NCI-H128 (cell line): ENCODE data around the gene CLDN16.

ENCODE experiments used
- DNase-seq: peaks from one replicate; lab custom pipeline; 2025; ENCODE audit not compliant: unreplicated experiment; lab: John Stamatoyannopoulos, UW

Gene CLDN16

DNA sequence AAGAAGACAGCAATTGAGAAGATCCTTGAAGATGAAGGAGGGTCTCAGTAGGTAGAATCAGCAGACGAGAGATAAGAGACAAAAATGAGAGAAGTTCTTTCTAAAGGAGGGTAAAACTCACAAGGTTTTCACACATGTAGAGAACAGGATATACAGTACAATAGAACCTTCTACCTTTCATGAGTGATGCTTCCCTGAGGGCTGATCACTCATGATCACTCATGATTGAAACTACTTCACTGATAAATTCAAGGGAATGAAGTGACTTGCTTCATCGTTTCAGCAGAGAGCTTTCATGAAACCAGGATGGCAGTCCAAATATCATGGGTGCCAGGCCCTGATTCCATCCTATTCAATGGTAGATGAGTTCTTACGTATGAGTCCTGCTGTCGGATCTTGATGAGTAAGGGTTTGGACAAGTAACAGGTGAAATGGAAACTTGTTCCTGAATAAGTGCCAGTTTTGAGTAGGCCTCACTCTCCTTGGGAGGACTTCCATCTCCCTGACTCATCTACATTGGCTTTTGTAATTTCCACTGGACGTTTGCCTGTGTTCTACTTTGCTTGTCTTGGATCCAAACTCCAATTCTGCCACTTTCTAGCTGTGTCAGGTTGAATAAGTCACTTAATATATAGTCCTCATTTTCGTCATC is 9.6 kb upstream of the CLDN16 start:
- DNase-seq, result no peak

DNA sequence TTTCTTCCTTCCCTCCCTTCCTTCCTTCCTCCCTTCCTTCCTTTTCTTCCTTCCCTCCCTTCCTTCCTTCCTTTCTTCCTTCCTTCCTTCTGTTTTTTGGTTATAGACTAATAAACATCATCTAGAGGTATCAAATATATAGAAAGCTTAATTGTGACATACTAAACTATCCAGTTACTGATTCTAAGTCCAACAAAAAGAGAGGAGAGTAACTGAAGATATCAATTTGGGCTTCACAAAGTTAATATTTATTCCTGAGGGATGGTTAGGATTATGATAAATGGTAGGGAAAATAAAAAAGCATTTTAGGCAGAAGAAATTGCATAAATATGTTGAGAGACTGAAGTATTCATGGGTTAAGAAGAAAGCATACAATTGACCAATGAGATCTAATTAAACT is 7.8 kb upstream of the CLDN16 start:
- DNase-seq, result no peak

DNA sequence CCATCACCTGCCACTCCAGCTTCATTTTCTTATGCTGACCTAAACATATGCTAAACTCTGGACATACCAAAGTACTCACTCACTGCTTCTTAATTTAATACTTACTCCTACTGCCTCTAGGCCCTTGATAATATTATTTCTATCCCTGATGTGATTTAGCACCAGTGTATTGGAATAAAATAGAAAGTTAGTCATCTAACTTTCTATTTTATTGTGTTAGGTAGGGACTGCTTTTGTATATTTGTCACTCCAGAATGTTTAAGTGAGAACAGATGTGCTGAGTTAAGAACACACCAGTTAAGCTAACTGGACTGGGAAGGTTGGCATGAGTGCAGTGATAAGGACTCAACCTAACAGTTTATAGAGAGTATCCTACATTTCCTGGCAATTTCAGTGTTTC is 6.5 kb upstream of the CLDN16 start:
- DNase-seq, result no peak

DNA sequence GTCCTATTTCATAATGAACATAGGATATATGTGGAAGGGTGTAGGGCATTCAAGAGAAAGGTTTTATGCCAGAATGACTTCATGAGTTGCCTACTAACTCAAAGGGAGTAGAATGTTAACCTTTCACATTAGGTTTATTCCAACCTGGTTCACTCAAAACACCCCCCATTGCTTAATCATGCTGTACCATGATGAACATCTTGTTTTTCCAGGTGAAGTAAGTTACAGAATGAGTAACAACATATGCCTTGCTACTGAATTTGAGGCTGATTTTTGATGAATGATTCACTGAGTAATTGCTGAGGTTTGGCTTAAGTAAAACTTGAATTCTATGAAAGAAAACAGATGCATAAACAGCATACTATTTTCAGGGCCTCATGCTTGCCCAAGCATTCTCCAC is 5.9 kb upstream of the CLDN16 start:
- no peak for DNase-seq

DNA sequence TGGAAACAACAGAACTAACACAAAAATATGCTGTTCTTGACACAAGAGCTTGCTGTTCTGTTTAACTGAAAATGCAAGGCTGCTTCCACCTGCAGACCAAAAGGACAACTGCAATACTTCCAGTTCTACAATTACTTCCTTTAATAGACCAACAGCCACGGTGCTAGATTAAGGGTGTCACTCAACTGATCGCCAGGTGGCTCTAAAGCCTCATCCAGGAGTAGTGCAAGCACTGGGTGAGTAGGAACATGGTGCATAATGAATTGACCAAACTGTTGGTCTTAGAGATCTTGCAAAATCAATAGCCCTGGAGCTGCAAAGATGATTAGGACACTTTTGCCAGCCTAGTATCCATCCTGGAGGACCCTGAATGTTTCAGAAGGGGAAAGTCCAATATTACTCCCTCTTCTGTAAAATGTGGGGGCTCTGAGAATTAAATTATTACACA is 3.6 kb upstream of the CLDN16 start:
- DNase-seq, result no peak

DNA sequence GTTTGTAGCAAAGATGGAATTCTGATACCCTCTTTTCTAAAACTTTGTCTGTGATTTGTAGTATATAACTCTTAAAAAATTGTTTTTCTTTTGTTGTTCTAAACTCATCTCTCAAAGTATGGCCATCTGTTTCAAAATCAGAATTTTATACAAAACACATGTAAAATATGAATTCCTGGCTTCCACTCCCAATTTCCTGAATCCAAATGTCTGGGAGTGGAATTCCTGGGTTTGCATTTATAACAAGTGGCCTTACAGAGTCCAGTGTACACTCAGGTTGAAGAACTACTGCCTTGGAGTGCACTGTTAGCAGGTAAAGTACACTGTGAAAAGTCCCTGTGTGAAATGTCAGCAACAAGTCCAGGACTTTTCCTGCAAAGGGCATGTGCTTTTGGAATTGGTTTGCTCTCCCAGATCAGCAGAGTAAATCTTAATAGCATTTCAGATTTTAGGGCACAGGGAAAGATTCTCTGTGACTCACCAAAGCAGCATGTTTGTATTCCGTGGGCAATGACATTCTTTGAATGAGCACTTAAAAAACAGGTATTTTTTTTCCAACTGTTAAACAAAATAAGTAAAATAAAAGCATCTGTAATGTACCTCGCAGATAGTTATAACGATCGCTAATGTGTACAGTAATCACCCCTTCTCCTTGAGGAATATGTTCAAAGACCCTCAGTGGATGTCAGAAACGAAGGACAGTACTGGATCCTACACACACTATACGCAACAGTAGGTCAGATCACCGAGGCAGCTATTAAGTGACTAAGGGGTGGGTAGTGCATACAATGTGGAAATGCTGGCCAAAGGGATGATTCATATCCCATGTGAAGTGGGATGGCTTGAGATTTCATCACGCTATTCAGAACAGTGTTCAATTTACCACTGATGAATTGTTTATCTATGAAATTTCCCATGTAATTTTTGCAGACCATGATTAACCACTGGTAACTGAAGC is 2.0 kb upstream of the CLDN16 start:
- no peak for DNase-seq

DNA sequence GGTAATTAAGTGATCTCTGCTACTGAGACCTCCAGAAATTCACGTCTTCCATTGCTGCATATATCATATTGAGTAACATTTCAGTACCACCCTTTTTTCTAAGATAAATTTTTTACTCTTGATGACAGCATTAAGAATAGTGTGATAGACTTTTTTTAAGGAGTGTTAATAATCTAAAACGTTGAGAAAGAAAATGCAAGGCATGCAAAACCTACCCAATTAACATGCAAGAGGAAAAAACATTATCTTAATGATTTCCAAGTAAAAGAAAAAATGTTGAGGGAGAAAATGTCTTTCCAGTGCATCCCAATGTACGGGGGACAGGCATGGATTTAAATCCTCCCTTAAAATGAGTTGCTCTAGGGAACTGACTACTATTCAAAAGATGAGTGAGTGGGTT is 740 bp downstream of the CLDN16 start:
- no peak for DNase-seq

DNA sequence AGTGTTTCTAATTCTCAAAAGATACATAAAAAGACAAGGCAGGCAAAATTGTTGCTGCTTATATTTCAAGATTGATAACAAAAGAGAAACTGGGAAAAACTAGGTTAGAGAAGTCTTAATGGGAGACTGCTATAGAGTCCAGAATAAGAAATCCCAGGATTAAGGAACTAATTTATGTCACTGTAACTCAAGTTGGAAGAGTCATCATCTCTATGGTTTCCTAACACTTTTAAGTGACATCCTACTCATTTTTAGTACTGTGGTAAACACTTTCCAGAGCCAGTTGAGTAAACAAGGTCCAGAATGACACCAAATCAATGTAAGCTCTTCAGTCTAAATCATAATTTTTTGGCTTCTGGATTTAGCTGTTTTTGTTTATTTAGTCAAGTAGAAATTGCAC is 8.0 kb downstream of the CLDN16 start:
- DNase-seq, result no peak

DNA sequence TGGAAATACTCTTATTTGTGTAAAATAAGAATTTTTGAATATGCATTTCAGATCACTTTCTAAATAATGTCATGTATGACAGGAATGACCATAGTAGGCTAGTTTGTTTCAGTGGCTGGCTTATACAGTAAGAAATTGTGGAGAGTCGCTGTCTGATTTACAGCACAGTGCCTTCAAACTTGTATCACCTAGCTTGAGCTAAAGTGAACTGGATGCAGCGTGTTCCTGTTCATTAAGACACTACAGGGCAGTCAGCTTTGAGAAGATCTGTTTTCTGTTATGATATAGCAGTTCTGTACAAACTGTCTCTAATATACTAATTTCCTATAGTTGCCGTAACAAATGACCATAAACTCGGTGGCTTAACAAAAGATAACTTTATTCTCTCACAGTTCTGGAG is 9.9 kb downstream of the CLDN16 start:
- DNase-seq, result no peak

DNA sequence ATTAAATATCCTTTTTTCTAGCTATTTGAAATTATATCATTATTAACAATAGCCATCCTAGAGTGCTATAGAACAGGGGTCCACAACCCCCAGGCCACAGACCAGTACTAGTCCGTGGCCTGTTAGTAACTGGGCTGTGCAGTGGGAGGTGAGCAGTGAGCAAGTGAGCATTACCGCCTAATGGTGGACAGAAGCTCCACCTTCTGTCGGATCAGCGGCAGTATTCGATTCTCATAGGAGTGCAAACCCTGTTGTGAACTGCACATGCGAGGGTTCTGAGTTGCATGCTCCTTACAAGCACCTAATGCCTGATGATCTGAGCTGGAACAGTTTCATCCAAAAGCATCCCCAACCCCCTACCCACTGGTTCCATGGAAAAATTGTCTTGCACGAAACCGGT is 11.7 kb downstream of the CLDN16 start:
- DNase-seq, result no peak

DNA sequence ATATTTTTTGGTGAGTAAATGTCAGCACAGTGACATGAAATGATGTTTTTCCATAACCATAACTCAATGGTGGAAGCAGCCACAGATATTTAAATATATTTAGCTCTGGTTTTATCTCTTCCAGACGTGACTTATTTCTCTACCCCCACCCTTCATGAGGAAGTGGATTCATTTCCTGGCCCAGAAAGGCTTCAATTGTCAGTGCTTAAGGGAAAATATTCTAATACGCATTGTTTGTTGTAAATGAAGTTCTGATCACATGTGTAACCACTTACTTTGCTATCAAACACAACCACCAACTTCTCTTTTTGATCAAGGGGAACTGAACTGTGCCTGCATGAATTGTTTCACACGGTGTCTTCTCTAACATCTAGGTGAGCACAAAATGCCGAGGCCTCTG is 14.0 kb downstream of the CLDN16 start:
- no peak for DNase-seq

DNA sequence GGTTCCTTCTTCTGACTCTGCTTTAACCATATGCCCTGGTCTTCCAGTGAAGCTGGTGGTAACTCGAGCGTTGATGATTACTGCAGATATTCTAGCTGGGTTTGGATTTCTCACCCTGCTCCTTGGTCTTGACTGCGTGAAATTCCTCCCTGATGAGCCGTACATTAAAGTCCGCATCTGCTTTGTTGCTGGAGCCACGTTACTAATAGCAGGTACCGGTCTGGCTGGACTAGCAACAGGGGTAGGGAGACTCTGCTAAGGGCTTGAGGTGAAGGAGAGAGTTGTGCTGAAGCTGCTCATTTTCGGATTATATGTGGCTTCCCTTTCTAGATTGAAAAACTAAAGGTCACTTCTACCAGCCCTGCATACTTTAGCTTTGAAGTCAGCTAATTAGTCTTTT is 16.8 kb downstream of the CLDN16 start:
- no peak for DNase-seq

DNA sequence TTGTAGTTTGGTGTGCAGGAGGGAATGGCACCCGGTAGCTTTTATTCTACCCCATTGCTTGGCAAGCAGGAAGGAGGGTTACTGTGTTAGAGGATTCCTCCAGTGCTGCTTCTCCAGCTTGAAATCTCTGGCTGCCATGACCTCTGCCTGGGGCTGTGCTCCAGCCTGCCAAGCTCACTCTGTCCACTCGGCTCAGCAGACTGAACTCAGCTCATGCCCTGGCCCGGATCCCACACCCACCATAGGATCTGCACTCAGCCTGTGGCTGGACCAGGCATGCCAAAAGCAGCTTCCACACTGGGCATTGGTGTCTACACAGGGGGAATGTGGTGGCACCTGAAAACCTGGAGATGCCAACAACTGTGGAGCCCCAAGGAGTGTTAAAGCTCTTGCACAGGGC is 26.3 kb downstream of the CLDN16 start:
- DNase-seq, result no peak

DNA sequence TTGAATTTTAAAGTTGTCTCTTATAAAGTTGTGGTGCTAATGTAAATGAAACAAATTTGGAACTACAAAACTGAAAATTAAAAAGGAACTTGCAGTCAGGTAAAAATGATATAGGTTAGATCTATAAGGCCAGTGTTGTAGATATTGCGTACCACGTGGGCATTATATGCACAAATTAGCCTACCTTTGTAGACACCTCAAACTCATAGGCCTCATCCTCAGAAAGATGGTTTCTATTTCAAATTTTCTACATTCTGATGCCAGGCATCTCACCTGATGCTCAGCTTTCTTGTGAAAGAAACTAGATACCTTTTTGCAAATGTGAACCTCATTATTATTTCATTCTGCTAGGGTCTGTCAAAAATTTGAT is 36.1 kb downstream of the CLDN16 start:
- no peak for DNase-seq

DNA sequence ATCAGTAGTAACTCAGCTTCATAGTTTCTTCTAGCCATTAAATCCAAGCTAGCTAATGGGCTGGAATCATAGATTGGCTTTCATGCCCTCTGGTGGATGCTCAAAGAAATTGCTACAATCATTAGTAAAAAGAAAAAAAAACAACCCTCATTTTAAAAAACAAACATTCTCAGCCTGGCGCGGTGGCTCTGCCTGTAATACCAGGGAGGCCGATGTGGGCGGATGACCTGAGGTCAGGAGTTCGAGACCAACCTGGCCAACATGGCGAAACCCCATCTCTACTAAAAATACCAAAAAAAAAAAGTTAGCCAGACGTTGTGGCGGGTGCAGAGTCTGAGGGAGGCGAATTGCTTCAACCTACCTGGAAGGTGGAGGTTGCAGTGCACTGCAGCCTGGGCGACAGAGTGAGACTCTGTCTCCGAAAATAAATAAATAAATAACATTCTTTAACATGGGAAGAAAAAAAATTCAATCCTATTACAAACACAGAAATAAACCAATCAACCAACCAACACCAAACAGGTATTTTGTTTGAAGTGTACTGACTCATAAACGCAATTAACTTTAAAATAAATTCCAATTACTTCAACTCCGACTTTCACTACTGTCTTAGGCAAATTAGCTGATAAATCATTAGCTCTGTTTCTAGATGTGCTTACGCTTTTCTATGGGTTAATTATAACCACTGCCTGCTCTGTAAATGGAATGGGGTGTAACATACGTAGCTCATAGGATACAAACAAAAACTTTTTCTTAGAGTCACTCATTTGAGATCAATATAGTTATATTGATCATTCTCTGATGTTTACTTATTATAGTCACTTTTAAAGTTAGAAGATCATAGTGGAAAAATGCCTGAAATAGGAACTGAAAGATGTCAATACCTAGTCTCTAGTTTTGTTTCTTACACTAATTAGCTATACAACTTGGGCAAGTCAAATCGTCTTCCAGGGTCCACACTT is 36.8 kb downstream of the CLDN16 start:
- no peak for DNase-seq

DNA sequence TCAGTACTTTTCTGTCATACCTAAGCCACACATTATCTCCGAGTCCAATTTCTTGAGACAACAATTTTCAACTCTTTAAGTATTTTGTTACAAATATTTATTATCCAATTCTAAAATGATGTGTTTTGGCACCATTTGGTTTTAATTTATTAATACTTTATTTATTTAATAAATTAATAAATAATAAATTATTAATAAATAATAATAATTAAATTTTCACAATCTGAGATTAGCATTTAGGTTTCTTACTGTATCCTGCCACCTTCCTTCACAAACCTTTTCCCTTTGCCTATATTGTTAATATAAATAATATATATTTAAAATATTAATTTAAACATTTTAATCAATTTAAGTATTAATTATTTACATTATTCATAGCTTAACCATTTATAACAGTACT is 37.9 kb downstream of the CLDN16 start:
- DNase-seq, result no peak

DNA sequence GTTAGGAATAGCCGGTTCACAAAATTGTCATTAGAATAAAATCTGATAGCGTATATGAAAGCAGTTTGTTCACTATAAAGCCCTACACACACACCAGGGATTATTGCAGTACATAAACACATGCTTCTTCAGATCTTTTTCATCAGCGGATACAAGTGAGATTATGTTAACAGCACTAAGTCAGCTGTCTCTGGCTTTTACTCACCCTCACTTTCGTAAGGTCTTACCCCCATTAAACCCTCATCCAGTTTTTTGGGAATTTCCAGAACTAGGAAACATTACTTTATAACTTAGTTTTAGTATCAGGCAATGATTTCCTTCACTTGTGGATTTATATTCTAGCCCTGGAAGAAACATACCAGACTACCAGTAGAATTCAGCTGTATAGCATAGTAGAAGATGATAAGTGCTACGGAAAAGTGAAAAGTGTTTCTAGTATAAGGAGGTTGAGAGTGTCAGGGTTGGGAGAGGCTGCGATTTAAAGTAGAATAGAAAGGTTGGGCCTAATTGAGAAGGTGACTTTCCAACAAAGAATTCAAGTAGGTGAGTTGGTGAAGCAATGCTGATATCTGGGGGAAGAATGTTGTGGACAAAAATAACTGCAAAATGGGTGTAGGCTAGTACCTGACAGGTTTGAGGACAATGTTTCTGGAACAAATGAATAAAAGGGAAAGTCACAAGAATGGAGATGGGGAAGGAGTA is 39.0 kb downstream of the CLDN16 start:
- no peak for DNase-seq

DNA sequence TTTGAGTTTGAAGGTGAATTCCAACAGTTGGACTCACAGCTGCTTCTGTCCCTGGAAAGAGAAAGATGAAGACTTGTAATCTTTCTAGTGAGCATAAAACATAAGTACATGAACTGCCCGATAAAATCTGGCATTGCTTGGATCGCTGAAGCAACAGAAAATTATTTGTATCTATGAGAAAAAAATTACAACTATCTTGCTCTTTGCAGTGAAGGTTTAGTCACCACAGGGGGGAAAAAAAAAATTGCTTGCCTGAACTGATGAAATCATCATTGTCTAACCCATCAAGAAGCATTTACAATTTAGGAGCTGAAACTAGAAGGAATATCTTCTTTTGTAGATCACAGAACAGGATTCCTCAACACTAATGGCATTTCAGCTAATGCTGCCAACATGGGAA is 41.7 kb downstream of the CLDN16 start:
- no peak for DNase-seq

DNA sequence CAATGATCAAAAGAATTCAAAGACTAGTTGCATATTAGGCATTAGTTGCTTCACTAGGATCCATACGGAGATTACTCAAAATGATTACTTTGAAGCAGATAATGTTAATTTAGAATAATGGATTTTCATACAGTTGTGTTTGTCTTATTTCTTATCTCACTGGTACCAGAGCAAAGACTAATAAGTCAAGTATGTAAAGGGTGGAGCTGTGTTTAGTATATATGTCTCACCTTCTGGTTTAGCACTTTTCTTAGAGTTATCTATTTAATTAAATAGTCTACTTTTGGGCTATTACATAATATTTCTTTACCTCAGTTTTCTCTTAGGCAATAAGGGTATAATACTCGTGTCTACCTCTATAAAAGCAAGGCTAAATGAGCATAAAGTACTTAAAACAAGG is 42.9 kb downstream of the CLDN16 start:
- no peak for DNase-seq

DNA sequence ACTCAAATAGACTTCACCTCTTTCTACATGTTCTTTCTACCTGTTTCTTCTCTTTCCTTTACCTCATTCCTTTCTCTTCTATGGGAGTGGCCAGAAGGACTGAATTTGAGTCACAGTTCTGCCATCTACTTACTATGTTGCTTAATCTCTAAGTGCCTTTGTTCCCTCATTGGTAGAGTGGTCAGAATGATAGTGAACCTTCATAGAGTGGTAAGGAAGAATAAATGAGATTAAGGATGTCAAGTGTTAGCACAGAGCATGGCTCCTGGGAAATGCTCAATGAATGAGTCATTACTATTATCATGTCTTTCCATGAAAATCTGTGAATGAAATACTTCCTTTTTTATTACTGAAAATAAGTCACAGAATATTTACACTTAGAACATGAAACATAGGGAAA is 44.3 kb downstream of the CLDN16 start:
- no peak for DNase-seq

DNA sequence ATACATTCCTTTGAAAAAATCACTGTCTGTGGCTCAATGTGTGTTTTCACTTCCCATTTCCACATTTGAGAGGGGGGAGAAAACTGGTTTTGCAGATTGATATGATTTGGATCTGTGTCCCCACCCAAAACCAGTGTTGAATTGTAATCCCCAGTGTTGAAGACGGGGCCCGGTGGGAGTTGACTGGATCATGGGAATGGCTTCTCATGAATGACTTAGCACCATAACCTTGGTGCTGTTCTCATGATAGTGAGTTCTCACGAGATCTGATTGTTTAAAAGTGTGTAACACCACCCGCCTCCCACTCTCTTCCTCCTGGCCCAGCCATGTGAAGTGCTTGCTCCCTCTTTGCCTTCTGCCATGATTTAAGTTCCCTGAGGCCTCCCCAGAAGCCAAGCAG is 45.7 kb downstream of the CLDN16 start:
- DNase-seq, result no peak
